HG03108 (cell line): ENCODE measurements around the gene NUP214.
"Not testable (repeated sequence)": the region's sequence is repeated elsewhere in the genome, so short reads cannot be mapped to it uniquely, and the experiment has no call there.

Experiments
- ATAC-seq: cut with Tn5 transposase; IDR thresholded peaks from one replicate; pipeline ENCODE4 v1.9.1; 2021; ENCODE audit warnings: moderate library complexity; ENCODE audit not compliant: unreplicated experiment

NUP214 gene

DNA sequence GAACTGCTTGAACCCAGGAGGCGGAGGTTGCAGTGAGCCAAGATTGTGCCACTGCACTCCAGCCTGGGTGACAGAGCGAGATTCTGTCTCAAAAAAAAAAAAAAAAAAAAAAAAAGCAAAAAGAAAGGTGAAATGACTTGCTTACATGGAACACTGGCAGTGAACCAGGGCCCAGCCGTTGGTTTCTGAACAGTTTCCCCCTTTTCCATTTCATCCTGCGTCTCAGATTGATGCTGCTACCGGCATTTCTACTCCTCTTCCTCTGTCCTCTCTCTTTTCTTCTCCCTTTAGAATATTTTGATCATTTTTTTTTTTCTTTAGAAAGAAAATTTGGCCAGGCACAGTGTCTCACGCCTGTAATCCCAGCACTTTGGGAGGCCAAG, 10.0 kb upstream of the NUP214 start:
- ATAC-seq: not testable (repeated sequence)

DNA sequence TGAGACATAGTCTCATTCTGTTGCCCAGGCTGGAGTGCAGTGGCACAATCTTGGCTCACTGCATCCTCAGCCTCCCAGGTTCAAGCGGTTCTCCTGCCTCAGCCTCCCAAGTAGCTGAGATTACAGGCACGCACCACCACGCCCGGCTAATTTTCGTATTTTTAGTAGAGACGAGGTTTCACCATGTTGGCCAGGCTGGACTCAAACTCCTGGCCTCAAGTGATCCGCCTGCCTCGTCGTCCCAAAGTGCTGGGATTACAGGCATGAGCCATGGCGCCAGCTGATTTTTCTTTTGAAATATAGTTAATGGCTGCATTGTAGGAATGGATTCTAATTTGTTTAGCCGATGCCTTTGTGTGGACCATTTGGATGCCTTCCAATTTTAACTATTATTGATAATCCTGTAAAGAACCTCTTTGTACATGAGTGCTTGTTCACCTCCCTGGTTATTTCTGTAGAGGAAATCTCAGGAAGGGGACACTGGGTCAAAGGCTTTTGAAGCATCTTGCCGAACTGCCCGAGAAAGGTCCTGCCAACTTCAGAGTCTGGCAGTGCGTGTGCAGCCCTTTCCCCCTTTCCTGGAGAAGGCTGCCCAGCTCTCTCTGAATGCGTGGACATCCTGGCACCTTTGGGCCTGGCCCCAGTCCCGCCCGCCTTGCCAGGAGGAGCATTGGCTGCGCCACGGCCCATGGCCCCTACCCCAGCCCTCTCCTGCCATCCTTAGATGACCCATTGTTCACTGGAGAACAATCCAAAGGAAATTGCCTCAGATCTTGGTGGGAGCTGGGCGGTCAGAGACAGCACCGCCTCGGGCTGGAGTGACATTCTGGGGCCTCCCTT, 8.9 kb upstream of the NUP214 start:
- no peak for ATAC-seq

DNA sequence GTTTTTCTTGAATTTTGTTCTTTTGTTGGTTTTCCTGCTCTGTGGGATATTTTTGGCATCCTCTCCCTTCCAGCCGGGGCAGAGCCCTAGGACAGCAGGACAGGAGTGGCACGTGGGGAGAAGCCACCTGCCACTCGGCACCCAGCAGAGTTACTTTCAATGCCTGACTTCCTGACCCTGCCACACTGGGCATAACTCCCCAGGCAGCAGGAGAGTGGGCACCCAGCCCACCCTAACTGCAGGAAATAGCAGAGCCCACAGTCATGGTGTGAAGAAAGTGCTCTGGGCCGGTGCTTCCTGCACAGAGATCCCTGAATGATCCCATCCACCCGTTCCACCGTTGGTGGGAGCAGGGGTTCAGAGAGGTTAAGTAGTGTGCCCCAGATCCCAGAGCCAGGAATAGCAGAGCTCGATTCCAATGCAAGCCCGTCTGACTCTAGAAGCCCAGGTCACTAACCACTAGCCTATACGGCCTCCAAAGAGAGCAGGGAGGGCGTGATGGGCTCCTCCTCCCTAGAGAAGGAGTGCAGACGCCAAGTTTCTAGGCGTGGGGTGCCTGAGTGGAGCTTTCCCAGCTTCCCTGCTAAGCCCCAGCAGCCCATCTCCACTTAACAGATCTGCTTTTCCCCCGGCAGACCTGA, 8.1 kb upstream of the NUP214 start:
- ATAC-seq: no peak

GRCh38 chr9:131117762-131118145, 7.6 kb upstream of the NUP214 start:
- no peak for ATAC-seq

DNA sequence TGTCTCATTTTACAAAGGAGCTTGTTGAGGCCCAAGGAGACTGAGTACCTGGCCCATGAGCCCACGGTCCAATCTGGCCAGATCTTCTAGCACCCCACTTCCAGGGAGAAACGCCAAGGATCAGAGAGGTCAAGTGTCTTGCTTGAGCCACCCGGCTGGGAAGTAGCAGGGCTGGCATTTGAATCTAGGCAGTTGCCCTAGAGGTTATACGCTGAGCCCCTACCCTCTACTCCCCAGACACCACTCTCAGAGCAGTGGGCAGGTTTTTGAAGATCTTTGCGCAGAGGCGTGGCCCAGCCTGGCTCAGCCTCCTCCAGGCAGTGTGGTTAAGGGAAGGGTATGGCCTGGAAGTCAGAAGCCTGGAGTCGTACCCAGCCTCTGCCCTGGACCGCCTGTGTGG, 5.8 kb upstream of the NUP214 start:
- ATAC-seq: no peak

DNA sequence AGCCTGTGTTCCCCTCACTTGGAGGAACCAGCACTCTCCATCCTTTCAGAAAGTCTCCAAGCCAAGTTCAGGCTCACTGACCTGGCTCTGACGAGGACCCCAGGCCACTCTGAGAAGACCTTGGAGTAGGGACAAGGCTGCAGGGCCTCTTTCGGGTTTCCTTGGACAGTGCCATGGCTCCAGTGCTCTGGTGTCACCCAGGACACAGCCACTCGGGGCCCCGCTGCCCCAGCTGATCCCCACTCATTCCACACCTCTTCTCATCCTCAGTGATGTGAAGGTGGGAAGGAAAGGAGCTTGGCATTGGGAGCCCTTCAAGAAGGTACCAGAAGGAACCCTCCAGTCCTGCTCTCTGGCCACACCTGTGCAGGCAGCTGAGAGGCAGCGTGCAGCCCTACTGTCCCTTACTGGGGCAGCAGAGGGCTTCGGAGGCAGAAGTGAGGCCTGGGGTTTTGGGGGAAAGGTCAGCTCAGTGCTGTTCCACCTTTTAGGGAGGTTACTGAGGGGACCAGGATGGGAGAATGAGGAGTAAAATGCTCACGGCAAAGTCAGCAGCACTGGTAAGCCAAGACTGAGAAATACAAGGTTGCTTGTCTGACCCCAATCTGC, 4.7 kb upstream of the NUP214 start:
- no peak for ATAC-seq

DNA sequence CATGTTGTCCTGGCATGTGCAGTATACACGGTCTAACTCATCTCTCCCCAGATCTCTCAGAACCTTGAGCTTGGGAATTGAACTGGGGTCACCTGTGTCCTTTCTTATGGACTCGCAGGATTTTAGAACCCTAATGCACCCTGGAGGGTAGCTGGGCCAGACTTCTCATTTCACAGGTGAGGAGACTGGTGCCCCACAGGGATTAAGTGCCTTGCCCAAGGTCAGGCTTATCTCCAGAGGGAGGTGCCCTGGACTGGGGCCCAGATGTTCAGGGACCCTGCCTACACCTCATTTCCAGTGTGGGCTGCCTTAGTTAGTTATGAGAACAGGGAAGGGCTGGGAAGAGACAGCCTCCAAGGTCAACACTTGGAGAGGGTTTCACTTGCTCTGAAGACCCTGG, 4.0 kb upstream of the NUP214 start:
- ATAC-seq: no peak

- no peak for ATAC-seq
Observed at GRCh38 chr9:131122158-131122557, 3.2 kb upstream of the NUP214 start.

- ATAC-seq: no peak
Observed at GRCh38 chr9:131125038-131125287, 423 bp upstream of the NUP214 start.

DNA sequence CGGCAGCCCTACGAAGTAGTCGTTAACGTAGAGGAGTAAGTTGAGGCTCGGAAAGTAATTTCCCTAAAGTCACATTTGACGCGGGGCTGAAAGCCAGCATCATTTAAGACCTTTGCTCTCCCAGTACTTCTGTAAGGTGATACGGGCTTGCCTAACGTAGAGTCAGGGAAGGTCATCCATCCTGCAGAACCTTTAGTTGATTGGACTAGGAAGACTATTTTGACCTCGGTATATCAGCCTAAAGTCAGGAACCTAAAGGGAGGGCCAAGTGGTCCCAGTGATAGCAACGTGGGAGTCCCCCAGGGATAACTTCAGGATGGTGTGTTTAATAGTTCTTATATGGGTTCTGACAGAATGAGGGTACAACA, 657 bp downstream of the NUP214 start:
- ATAC-seq: no peak

DNA sequence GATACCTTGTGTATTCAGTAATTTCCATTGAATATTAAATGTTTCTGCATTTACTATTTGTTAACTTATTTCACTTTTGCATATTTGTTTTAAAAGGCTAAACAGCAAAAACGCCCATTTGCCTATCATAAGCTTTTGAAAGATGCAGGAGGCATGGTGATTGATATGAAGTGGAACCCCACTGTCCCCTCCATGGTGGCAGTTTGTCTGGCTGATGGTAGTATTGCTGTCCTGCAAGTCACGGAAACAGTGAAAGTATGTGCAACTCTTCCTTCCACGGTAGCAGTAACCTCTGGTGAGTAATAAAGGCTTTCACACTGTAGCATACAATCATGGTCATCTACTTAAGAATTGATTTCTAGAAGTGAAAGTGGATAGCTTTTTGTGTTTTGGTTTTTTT, 3.8 kb downstream of the NUP214 start:
- no peak for ATAC-seq

- no peak for ATAC-seq
Observed at GRCh38 chr9:131138676-131139075, 13.3 kb downstream of the NUP214 start.

DNA sequence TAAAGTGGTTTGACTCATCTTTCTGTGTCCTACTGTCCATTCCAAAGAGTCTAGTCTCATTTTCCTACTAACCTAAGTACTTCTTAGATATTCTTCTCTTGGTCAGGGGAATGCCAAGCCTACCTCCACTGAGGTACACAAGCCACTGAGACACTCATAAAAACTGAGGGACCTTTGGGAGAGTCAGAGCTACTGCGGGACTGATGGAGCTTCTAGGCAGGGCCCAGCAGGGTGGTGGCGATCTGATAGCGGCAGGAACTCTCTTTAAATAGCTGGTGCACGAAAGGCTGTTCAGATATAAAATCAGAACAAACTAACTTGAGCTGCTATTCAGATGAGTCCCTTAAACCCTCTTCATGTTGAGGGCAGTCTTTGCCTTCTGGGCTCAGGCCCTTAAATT, 14.7 kb downstream of the NUP214 start:
- no peak for ATAC-seq

DNA sequence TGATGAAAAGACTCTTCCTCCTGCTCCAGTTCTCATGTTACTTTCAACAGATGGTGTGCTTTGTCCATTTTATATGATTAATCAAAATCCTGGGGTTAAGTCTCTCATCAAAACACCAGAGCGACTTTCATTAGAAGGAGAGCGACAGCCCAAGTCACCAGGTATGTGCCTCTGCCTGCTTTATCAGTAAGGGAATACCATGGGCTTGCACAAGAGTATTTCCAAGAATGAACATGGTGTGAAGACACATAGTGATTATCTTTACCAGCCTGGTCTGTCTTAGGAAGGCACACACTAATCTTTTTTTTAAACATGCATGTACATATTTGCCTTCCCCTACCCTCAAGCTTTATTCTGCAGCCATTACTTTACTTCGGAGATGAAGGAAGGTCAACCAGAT, 15.2 kb downstream of the NUP214 start:
- ATAC-seq: no peak

DNA sequence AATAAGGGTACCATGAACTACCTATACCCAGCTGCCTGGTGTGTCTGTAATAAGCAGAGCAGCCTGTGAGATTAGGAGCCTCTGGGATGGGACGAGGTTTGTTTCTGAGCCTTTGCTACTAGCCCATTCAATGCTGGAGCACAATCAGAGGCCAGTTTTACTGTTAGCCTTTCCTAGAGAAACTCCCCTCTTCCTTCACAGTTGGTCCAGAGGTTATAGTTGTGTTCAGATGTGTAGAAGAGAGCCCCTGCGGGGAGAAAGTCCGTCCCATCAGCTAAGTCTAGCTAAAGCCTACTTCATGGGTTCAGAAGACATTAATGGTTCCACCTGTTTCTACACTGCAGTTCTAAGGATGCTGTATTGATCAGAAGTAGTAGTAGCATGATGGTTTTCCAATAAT, 16.8 kb downstream of the NUP214 start:
- no peak for ATAC-seq

GRCh38 chr9:131144201-131144600, 18.8 kb downstream of the NUP214 start:
- no peak for ATAC-seq

DNA sequence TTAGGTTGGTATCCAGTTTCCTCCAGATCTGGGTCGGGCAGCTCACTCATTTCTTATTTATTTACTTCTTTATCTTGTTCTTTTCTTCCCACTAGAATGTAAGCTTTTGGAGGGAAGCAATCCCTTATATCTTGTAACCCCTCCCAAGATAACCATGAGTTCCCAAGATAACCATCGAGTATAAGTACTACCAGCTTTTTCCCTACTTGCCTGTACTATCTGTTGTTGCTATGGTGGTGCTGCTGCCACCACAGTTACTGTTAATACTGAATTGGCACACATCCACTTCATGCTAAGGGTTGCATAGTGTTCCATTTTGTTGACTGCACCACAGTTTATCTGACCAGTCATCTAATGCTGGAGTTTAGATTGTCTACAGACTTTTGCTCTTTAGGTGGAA, 19.9 kb downstream of the NUP214 start:
- no peak for ATAC-seq

DNA sequence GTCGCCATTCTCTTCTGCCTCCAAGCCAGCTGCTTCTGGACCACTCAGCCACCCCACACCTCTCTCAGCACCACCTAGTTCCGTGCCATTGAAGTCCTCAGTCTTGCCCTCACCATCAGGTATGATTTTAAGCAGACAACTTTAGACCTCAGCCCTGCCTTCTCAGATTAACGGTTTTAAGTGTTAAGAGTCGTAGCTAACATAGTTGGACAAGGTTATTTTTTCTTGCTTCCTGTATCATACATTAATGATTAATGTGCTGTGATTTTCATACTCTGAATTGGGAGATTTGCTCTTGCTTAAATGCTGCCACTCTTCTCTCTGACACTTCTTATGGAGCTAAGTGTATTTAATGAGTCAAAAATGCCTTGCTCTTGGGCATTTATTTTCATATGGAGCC, 20.8 kb downstream of the NUP214 start:
- no peak for ATAC-seq

- ATAC-seq: no peak
Observed at GRCh38 chr9:131148276-131148675, 22.9 kb downstream of the NUP214 start.

- no peak for ATAC-seq
Observed at GRCh38 chr9:131148966-131149687, 23.7 kb downstream of the NUP214 start.

- no peak for ATAC-seq
Observed at GRCh38 chr9:131149688-131150053, 24.3 kb downstream of the NUP214 start.

- ATAC-seq: no peak
Observed at GRCh38 chr9:131153595-131153994, 28.2 kb downstream of the NUP214 start.
